Neuronal stem cell (in vitro differentiated cells): ENCODE data around the gene SYNPR.

ENCODE experiments used
- DNase-seq: peaks from one replicate; pipeline ENCODE4 v3.0.0-alpha.2; 2013; ENCODE audit warnings: low spot score
- H2AFZ ChIP-seq: one replicate; pipeline ENCODE4 v1.6.1; 2013; ENCODE audit warnings: mild to moderate bottlenecking, low read length, inconsistent platforms
- H2AK5ac ChIP-seq: 2 replicates; pipeline ENCODE4 v1.6.1; 2013; ENCODE audit warnings: low read depth, mild to moderate bottlenecking, inconsistent platforms, low read length, moderate library complexity, mixed read lengths
- H2BK120ac ChIP-seq: 2 replicates; pipeline ENCODE4 v1.6.1; 2013; ENCODE audit warnings: low read depth, mild to moderate bottlenecking, inconsistent platforms, low read length, moderate library complexity, mixed read lengths
- H2BK12ac ChIP-seq: one replicate; pipeline ENCODE4 v1.6.1; 2013; ENCODE audit warnings: low read length, inconsistent platforms
- H2BK15ac ChIP-seq: 2 replicates; pipeline ENCODE4 v1.6.1; 2013; ENCODE audit warnings: mild to moderate bottlenecking, low read length, inconsistent platforms, mixed read lengths
- H2BK5ac ChIP-seq: one replicate; pipeline ENCODE4 v1.6.1; 2013; ENCODE audit warnings: inconsistent platforms, mild to moderate bottlenecking, low read length, moderate library complexity
- H3K14ac ChIP-seq: one replicate; pipeline ENCODE4 v1.6.1; 2013; ENCODE audit warnings: low read length, inconsistent platforms
- H3K18ac ChIP-seq: 2 replicates; pipeline ENCODE4 v1.6.1; 2013; ENCODE audit warnings: low read length, inconsistent platforms
- H3K23ac ChIP-seq: 2 replicates; pipeline ENCODE4 v1.6.1; 2013; ENCODE audit warnings: low read depth, mild to moderate bottlenecking, mixed read lengths, low read length, inconsistent platforms; ENCODE audit not compliant: poor library complexity
- H3K27ac ChIP-seq: replicated peaks from 3 replicates; pipeline ENCODE4 v1.5.1; 2013; ENCODE audit warnings: low read length, inconsistent platforms
- H3K27me3 ChIP-seq, 3 experiments: 2 replicates each; pipeline ENCODE4 v1.6.1; 2013; ENCODE audit warnings: low read length in 3 of 3, mild to moderate bottlenecking in 2 of 3, inconsistent platforms in 1 of 3, low read depth in 1 of 3, mixed read lengths in 1 of 3, moderate library complexity in 1 of 3; ENCODE audit not compliant: control insufficient read depth in 3 of 3, insufficient read depth in 3 of 3
- H3K36me3 ChIP-seq, 2 donors: replicated peaks in 1 of 2; 2 replicates each; pipeline ENCODE4 v1.6.1; 2013; ENCODE audit warnings: low read length in 2 of 2; ENCODE audit not compliant: control insufficient read depth in 2 of 2, insufficient read depth in 2 of 2
- H3K4ac ChIP-seq: 2 replicates; pipeline ENCODE4 v1.6.1; 2013; ENCODE audit warnings: inconsistent platforms, mild to moderate bottlenecking, low read length, moderate library complexity
- H3K4me1 ChIP-seq, 2 donors: 1 replicate in 1 of 2; 2 replicates in 1 of 2; pipeline ENCODE4 v1.6.1; 2013; ENCODE audit warnings: low read length in 2 of 2, low read depth in 1 of 2; ENCODE audit not compliant: control insufficient read depth in 2 of 2, insufficient read depth in 1 of 2
- H3K4me2 ChIP-seq: one replicate; pipeline ENCODE4 v1.6.1; 2013; ENCODE audit warnings: mild to moderate bottlenecking, low read length, inconsistent platforms; ENCODE audit not compliant: insufficient read depth, poor library complexity, severe bottlenecking
- H3K4me3 ChIP-seq, 2 donors: 2 replicates each; pipeline ENCODE4 v1.5.1; 2013; ENCODE audit warnings: low read length in 2 of 2, mild to moderate bottlenecking in 2 of 2, inconsistent platforms in 1 of 2, moderate library complexity in 1 of 2
- H3K79me1 ChIP-seq: one replicate; pipeline ENCODE4 v1.6.1; 2013; ENCODE audit warnings: low read depth, mild to moderate bottlenecking, inconsistent platforms, low read length, moderate library complexity
- H3K9ac ChIP-seq: one replicate; pipeline ENCODE4 v1.6.1; 2013; ENCODE audit warnings: mild to moderate bottlenecking, low read depth, low read length, inconsistent platforms; ENCODE audit not compliant: poor library complexity
- H3K9me3 ChIP-seq, 2 donors: replicated peaks in 1 of 2; 2 replicates each; pipeline versions ENCODE3 to v1.6.1; 2013; ENCODE audit warnings: low read length in 2 of 2, mild to moderate bottlenecking in 2 of 2, inconsistent platforms in 1 of 2, low read depth in 1 of 2, mixed read lengths in 1 of 2, moderate library complexity in 1 of 2; ENCODE audit not compliant: control insufficient read depth in 2 of 2, insufficient read depth in 1 of 2
- H4K8ac ChIP-seq: one replicate; pipeline ENCODE4 v1.6.1; 2013; ENCODE audit warnings: low read depth, mild to moderate bottlenecking, inconsistent platforms, low read length, moderate library complexity
- H4K91ac ChIP-seq: one replicate; pipeline ENCODE4 v1.6.1; 2013; ENCODE audit warnings: low read length, low read depth, mild to moderate bottlenecking, inconsistent platforms; ENCODE audit not compliant: poor library complexity
- WGBS, 2 donors: extraction: QIAGEN DNeasy Blood & Tissue Kit; methylation state at CpG; one replicate each; pipeline ENCODE4 v1.1.7; 2013; ENCODE audit warnings: missing lambda C conversion rate in 2 of 2, mixed read lengths in 1 of 2; ENCODE audit not compliant: insufficient read length in 2 of 2, insufficient replicate concordance in 1 of 2; ENCODE audit errors: extremely low coverage in 2 of 2; 5-methylcytosine and 5-hydroxymethylcytosine counted together

SYNPR gene

DNA sequence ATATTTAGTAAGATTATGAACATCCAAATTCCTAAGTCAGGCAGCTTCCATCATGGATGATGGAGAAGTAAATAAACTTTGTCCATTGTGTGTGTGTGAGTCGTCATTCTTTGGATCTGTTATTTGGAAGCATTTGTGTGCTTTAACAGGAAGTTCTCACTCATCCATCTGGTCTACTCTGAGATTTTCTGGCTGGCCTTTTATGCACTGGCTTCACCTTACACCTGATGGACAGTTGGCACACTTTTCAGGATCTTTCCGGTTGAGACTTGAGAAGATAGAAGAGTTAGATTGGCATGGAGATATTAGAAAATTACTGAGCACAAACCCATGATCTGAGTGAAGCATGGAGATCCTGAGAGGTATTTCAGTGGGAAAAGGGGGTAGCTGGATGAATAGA lies 12.6 kb downstream of the SYNPR start:
- no CpG with 5 or more reads among the region's 2 CpGs for WGBS, 2 donors
- H3K36me3 ChIP-seq = no peaks in the 10 kb centered on the region

DNA sequence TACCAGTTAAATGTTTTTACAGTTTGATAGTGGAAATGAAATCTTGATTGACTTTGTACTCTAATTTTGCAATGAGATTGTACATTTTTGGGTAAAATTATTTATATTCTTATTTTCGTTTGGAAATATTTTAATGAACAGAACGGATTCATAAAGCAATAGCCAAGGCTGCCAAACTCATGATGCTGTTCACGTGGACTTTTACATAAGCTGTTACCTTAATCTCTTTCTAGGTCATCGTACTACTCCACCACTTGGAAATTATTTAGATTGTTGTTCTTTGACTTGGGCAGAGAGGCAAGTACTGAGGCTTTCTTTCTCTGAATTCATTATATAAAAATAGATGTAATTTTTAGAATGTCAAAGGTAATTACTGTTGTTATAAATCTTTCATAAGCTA lies 16.2 kb downstream of the SYNPR start:
- Histone ChIP-seq H4K8ac (no peak overlapping the region), H2BK5ac (no peak overlapping the region), H3K27me3 (no peaks in the 10 kb centered on the region), H3K9ac (no peak overlapping the region), H3K4me2 (no peak overlapping the region), H2BK12ac (no peak overlapping the region), H3K36me3 (no peaks in the 10 kb centered on the region), H3K4me3 (no peak overlapping the region), H2BK15ac (no peak overlapping the region), H3K14ac (no peak overlapping the region), H3K23ac (no peak overlapping the region), H3K18ac (no peak overlapping the region), H3K9me3 (no peaks in the 10 kb centered on the region), H2BK120ac (no peak overlapping the region), H3K4ac (no peak overlapping the region), H4K91ac (no peak overlapping the region), H2AFZ (no peak overlapping the region), H2AK5ac (no peak overlapping the region), H3K27ac (no peak overlapping the region), H3K79me1 (no peaks in the 10 kb centered on the region), H3K4me1 (no peaks in the 10 kb centered on the region)
- WGBS, 2 donors = no CpG with 5 or more reads among the region's 4 CpGs
- no peak for DNase-seq

More for the DNA sequence above, 12.6 kb downstream of the SYNPR start:
- H3K27me3 ChIP-seq = no peaks in the 10 kb centered on the region
- H4K91ac ChIP-seq = no peak overlapping the region
- no peak overlapping the region for H2BK15ac ChIP-seq
- H3K4me1 ChIP-seq = no peaks in the 10 kb centered on the region
- H3K79me1 ChIP-seq = no peaks in the 10 kb centered on the region
- H2AK5ac ChIP-seq = no peak overlapping the region
- no peak overlapping the region for H3K18ac ChIP-seq
- no peak overlapping the region for H2AFZ ChIP-seq
- H3K9ac ChIP-seq = no peak overlapping the region
- H3K27ac ChIP-seq = no peak overlapping the region
- H3K4me2 ChIP-seq = no peak overlapping the region
- no peak overlapping the region for H2BK120ac ChIP-seq
- no peaks in the 10 kb centered on the region for H3K9me3 ChIP-seq
- DNase-seq = no peak
- no peak overlapping the region for H3K4ac ChIP-seq
- no peak overlapping the region for H2BK5ac ChIP-seq
- H3K23ac ChIP-seq = no peak overlapping the region
- H2BK12ac ChIP-seq = no peak overlapping the region
- H3K4me3 ChIP-seq = no peak overlapping the region
- no peak overlapping the region for H4K8ac ChIP-seq
- H3K14ac ChIP-seq = no peak overlapping the region

DNA sequence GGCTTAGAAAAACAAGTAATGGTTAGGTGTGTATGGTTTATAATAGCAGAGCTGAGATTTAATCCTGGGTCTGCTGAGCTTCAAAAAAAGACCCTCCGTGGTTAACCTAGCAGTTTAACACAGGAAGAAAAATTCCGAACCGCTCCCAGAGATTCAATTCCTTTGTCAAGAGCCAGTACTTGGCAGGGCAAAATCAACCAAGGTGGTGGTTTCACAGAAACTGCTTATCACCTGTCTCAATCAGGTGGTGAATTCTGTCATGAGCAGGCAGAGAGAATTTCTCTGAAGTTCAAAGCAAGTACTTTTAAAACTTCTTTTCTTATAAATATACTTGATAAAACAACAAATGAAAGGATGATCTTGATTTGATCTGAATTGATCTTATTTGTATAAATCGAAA lies 17.2 kb downstream of the SYNPR start:
- Histone ChIP-seq H3K9me3 (no peaks in the 10 kb centered on the region), H3K36me3 (no peaks in the 10 kb centered on the region), H2BK12ac (no peak overlapping the region), H2BK5ac (no peak overlapping the region), H3K14ac (no peak overlapping the region), H3K79me1 (no peaks in the 10 kb centered on the region), H4K8ac (no peak overlapping the region), H3K27ac (no peak overlapping the region), H2AFZ (no peak overlapping the region), H3K4me3 (no peak overlapping the region), H2AK5ac (no peak overlapping the region), H3K23ac (no peak overlapping the region), H3K27me3 (no peaks in the 10 kb centered on the region), H3K9ac (no peak overlapping the region), H3K4me2 (no peak overlapping the region), H3K18ac (no peak overlapping the region), H3K4ac (no peak overlapping the region), H2BK15ac (no peak overlapping the region), H3K4me1 (no peaks in the 10 kb centered on the region), H2BK120ac (no peak overlapping the region), H4K91ac (no peak overlapping the region)
- no CpG with 5 or more reads among the region's 4 CpGs for WGBS, 2 donors
- no peak for DNase-seq

DNA sequence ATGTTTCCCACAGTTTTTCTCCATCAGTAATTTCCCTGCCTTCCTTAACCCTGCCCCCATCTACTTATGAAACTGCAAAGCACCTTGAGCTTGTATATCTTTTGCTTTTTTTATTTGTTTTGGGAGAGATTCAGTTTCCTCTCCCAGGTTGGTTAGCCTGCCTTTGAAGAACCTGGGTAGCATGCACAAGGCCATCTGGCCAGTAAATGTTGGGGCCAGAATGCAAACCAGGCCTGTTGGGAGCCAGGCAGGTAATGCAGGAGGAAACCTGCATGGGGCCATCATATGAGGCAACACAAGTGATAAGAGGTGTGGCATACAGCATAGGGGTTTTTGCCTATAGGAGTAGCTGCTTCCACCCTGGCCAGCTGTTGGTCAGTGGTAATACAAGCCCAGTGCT lies 17.7 kb downstream of the SYNPR start:
- no peaks in the 10 kb centered on the region for H3K79me1 ChIP-seq
- H3K23ac ChIP-seq = no peak overlapping the region
- DNase-seq = no peak

More for the DNA sequence above, 17.7 kb downstream of the SYNPR start:
- H2AK5ac ChIP-seq = no peak overlapping the region
- H2BK12ac ChIP-seq = no peak overlapping the region
- no peak overlapping the region for H3K14ac ChIP-seq
- H3K18ac ChIP-seq = no peak overlapping the region
- H2BK120ac ChIP-seq = no peak overlapping the region
- no peak overlapping the region for H4K8ac ChIP-seq
- H3K27me3 ChIP-seq = no peaks in the 10 kb centered on the region
- H3K4me3 ChIP-seq = no peak overlapping the region
- H3K9ac ChIP-seq = no peak overlapping the region
- H2BK15ac ChIP-seq = no peak overlapping the region
- no peaks in the 10 kb centered on the region for H3K9me3 ChIP-seq
- no peak overlapping the region for H4K91ac ChIP-seq
- no peak overlapping the region for H2BK5ac ChIP-seq
- H3K4ac ChIP-seq = no peak overlapping the region
- H3K27ac ChIP-seq = no peak overlapping the region
- no peak overlapping the region for H3K4me2 ChIP-seq
- no peak overlapping the region for H2AFZ ChIP-seq
- no peaks in the 10 kb centered on the region for H3K4me1 ChIP-seq
- no peaks in the 10 kb centered on the region for H3K36me3 ChIP-seq
